ENCODE results near the gene IL2RG. TPM values are rescaled to one million over a fixed set of nuclear protein-coding genes. Genes with fewer than 3 reads are reported as not detected.

The IL2RG gene
- total RNA-seq, 2 experiments from 2014 or later: 302 to 310 TPM

DNA sequence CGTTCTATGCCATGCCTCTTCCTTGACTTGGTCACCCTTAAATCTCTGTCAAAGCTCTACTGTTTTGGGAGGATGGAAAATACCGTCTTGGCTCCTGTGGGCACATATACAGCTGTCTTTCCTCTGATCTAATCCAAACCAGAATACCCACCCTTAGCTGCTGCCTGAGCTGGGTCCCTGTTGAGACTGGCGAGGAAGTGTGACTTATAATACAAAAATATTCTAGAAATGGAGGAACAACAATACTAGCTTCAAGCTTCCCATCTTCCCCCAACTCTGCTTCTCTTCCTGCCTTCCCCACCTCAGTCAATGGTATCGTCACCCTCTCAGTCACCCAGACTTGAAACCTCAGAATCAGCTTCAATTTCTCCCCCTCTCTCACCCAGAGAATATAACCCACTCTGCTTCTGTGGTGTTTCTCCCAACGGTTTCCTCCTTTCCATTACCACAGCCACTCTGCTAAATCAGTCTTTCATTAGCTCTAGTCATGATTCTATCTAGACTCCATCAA is 599 bp upstream of the IL2RG start:
- peaks cover 26% of the 10 kb centered on the region for H3K4me1 Mint-ChIP-seq (ENCODE audit: low read depth)
- H3K27me3 Mint-ChIP-seq: no peaks in the 10 kb centered on the region
- ChIA-PET CTCF (interaction anchor here (0.8 to 1.4 kb wide), 7 partner anchors 9 to 18 kb away, joined by 3 to 9 read pairs (median 3); no protein-coding TSS in a partner anchor), POLR2A (interaction anchor here (1.0 to 4.0 kb wide), 5 partner anchors 11 to 71 kb away, joined by 3 to 43 read pairs (median 3); no protein-coding TSS in a partner anchor)
- ATAC-seq: peak; percentile 34
- H3K36me3 Mint-ChIP-seq (ENCODE audit: low read depth): peaks cover 45% of the 10 kb centered on the region
- peak overlapping the region; percentile 88 for H3K4me3 Mint-ChIP-seq
- TF ChIP-seq, protein P1, sequence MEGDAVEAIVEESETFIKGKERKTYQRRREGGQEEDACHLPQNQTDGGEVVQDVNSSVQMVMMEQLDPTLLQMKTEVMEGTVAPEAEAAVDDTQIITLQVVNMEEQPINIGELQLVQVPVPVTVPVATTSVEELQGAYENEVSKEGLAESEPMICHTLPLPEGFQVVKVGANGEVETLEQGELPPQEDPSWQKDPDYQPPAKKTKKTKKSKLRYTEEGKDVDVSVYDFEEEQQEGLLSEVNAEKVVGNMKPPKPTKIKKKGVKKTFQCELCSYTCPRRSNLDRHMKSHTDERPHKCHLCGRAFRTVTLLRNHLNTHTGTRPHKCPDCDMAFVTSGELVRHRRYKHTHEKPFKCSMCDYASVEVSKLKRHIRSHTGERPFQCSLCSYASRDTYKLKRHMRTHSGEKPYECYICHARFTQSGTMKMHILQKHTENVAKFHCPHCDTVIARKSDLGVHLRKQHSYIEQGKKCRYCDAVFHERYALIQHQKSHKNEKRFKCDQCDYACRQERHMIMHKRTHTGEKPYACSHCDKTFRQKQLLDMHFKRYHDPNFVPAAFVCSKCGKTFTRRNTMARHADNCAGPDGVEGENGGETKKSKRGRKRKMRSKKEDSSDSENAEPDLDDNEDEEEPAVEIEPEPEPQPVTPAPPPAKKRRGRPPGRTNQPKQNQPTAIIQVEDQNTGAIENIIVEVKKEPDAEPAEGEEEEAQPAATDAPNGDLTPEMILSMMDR (IDR thresholded peaks at IDR 0.05): no peak
- peak; percentile 30 for DNase-seq
- H3K9me3 Mint-ChIP-seq: no peaks in the 10 kb centered on the region
- intact Hi-C loops (cut with micrococcal nuclease): loop anchor here (5.0 kb wide), 1 partner anchor 45 kb away; the partner anchor contains the start of gene SNX12
- peak overlapping the region; percentile 99 for H3K27ac Mint-ChIP-seq

DNA sequence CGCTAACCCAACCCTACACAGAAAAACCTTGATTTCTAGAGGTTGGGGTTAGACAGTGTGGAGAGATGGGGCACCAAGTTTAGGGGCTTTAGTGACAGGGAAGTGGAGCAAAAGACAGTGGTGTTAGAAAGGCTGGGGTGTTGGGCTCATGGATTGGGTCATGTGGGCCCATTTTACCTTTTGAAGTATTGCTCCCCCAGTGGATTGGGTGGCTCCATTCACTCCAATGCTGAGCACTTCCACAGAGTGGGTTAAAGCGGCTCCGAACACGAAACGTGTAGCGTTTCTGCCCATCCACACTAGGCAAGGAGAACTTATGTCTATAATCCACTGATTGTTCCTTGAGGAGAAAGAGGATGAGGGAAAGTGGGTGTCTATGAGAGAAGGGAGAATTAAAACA is 2.3 kb downstream of the IL2RG start:
- no peaks in the 10 kb centered on the region for H3K9me3 Mint-ChIP-seq
- ChIA-PET CTCF (interaction anchor here (1.7 kb wide), 1 partner anchor 8 kb away, joined by 6 read pairs; no protein-coding TSS in a partner anchor), POLR2A (interaction anchor here (1.0 kb wide), 1 partner anchor 19 kb away, joined by 4 read pairs; no protein-coding TSS in a partner anchor)
- TF ChIP-seq, protein P1 (IDR thresholded peaks at IDR 0.05): no peak
- no peak for DNase-seq
- peak overlapping the region; percentile 88 for H3K4me3 Mint-ChIP-seq
- peaks cover 43% of the 10 kb centered on the region for H3K4me1 Mint-ChIP-seq (ENCODE audit: low read depth)
- H3K27me3 Mint-ChIP-seq: no peaks in the 10 kb centered on the region
- intact Hi-C loops (cut with micrococcal nuclease): loop anchor here (10.0 kb wide), 2 partner anchors 146 to 426 kb away; partner anchors contain the start of genes OGT and ZMYM3
- peak overlapping the region; percentile 99 for H3K27ac Mint-ChIP-seq
- ATAC-seq: no peak
- H3K36me3 Mint-ChIP-seq (ENCODE audit: low read depth): peaks cover 67% of the 10 kb centered on the region

DNA sequence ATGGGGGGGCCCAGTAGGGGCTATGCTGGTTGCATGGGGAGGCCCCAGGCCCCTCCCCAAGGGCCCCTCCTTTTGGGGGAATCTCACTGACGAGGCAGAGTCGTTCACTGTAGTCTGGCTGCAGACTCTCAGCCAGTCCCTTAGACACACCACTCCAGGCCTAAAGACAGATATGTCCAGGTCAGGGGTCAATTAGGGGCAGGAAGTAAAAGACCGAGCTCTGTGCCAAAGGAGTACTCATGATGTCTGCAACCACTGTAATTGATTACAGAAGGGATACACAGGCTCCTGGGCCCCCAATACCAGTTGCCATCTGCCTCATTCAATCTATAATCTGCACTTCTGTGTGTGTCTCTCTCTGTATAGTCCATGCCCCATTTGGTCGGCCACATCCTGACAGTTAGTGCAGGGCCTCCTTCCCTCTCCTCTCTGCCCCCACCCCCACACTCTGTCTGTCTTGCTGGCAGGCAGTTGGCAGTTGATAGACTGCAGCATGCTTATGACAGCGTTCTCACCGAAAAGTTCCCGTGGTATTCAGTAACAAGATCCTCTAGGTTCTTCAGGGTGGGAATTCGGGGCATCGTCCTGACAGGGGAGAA is 3.5 kb downstream of the IL2RG start:
- ATAC-seq (peak; percentile 24), DNase-seq (peak; percentile 69)
- no peaks in the 10 kb centered on the region for H3K27me3 Mint-ChIP-seq
- TF ChIP-seq, protein P1 (IDR thresholded peaks at IDR 0.05): no peak
- intact Hi-C loops (cut with micrococcal nuclease): loop anchor here (10.0 kb wide), 2 partner anchors 147 to 427 kb away; partner anchors contain the start of genes OGT and ZMYM3
- peaks cover 48% of the 10 kb centered on the region for H3K4me1 Mint-ChIP-seq (ENCODE audit: low read depth)
- peak overlapping the region; percentile 88 for H3K4me3 Mint-ChIP-seq
- peaks cover 71% of the 10 kb centered on the region for H3K36me3 Mint-ChIP-seq (ENCODE audit: low read depth)
- H3K9me3 Mint-ChIP-seq: no peaks in the 10 kb centered on the region
- POLR2A ChIA-PET: interaction anchor here (0.7 to 1.0 kb wide), 3 partner anchors 9 to 20 kb away, joined by 3 to 4 read pairs (median 3); partner anchors contain the start of gene MED12
- CTCF ChIA-PET: no interaction called here
- H3K27ac Mint-ChIP-seq: peak overlapping the region; percentile 99

DNA sequence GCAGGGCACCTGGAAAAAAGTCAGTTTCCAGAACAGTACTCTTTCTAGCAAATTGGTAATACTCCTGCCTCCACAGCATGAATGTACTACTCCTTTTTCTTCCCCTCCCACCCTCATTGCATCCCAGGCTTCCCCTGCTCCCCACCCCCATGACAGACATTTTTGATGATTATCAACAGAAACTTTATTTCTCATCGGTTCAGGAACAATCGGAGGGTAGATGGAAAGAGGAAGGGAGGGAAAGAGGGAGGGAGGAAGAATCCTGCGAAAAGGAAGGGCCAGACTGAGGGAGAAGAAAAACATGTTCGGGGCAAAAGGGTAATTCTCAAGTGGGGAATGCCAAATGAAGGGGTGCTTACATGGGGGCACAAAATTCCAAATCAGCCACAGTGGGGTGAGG is 4.1 kb downstream of the IL2RG start:
- ATAC-seq (no peak), DNase-seq (no peak)
- POLR2A ChIA-PET: interaction anchor here (0.7 kb wide), 1 partner anchor 11 kb away, joined by 3 read pairs; the partner anchor contains the start of gene MED12
- Mint-ChIP-seq H3K27me3 (no peaks in the 10 kb centered on the region), H3K27ac (peak overlapping the region; percentile 99), H3K9me3 (no peaks in the 10 kb centered on the region), H3K4me1 (ENCODE audit: low read depth) (peaks cover 50% of the 10 kb centered on the region), H3K36me3 (ENCODE audit: low read depth) (peaks cover 71% of the 10 kb centered on the region), H3K4me3 (peak overlapping the region; percentile 88)
- CTCF ChIA-PET: no interaction called here
- intact Hi-C loops (cut with micrococcal nuclease): loop anchor here (10.0 kb wide), 2 partner anchors 148 to 428 kb away; partner anchors contain the start of genes OGT and ZMYM3
- TF ChIP-seq, protein P1 (IDR thresholded peaks at IDR 0.05): no peak

All from activated CD8-positive, alpha-beta T cell treated with anti-CD3 and anti-CD28 coated beads for 36 hours (primary cell).